Ishikawa (cell line): ENCODE measurements around the gene GMDS.

Experiments used
- RAD21 ChIP-seq: IDR thresholded peaks from 2 replicates; pipeline ENCODE4 v1.6.1; 2012; ENCODE audit warnings: low read depth
- TEAD4 ChIP-seq: IDR thresholded peaks from 2 replicates; pipeline ENCODE4 v1.6.1; 2012

- peak; percentile 48; the same call in 1 of the 2 replicates for TF ChIP-seq RAD21
- TF ChIP-seq TEAD4, result no peak
Observed at GRCh38 chr6:1792989-1793388, 452.4 kb downstream of the GMDS start.
